ENCODE measurements around the gene E2F4. TPM values are rescaled to one million over a fixed set of nuclear protein-coding genes. Genes with fewer than 3 reads are reported as not detected.

The E2F4 gene
- total and polyA plus RNA-seq, 9 of the 15 experiments (the other 6 are each of a cell fraction or from before 2014, with no cell fraction given) = 9.7 to 139 (median 106) TPM

DNA sequence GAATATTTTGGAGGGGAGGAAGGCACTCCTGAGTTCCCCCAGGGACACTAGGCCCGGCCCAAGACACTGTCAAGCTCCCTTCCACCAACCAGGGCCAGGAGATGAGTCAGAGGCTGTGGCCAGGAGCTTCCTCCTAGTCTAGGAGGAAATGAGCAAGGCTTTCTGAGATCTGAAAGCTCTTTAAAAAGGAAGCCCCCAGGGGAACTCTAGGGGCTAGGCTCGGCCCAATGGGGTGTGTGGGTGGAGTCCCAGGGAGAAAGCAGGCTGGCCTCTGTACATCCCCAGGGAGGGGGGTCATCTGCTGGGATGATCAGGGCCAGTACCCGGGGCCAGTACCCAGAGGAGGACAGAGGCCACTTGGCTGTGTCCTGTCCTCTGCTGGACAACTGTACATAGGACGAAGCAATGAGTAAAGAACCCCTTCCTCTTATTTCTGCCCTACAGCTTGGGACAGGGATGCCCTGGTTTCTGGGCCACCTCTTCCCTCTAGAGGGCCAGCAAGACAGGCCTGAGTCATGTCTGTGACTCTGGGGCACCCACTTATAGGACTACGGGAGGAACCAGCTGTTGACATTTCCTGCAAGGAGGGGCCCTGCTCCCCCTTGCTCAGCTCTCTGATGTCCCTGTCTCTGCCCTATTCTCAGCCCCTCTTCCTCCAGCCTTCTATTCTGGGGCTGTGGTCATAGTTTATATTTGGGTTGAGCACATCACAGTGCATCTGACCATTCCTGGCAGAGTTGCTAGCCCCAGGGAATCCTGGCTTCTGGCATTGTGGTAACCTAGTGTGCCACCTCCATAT lies 52.6 kb downstream of the E2F4 start:
- no TSS peak for BruUV-seq (replicated peaks)
- peak overlapping the region; percentile 91 for H3K4me2 ChIP-seq (ENCODE audit: insufficient read depth, low read length)
- H3K79me2 ChIP-seq (ENCODE audit: control insufficient read depth, insufficient read depth, low read length) = peaks cover 75% of the 10 kb centered on the region
- no peaks in the 10 kb centered on the region for H3K27me3 ChIP-seq (ENCODE audit: control insufficient read depth in 2 of 2, insufficient read depth in 2 of 2, low read length in 2 of 2)
- H3K4me3 ChIP-seq = peak overlapping the region; percentile 88; the same call in 1 of the 2 replicates
- intact Hi-C loops (cut with micrococcal nuclease) (loop anchor here (5.0 to 10.0 kb wide), 2 partner anchors 270 to 292 kb away; no protein-coding TSS in a partner anchor), in situ Hi-C loops (cut with MboI) (no loop called here)
- ATAC-seq (peak; percentile 2), FAIRE-seq (peak; percentile 83), DNase-seq (ENCODE audit: extremely low read depth in 1 of 4, low spot score in 3 of 4) (peak in 3 of 4 experiments; percentile 28 to 82 (median 73))
- H3K9me1 ChIP-seq (ENCODE audit: control insufficient read depth, insufficient read depth, low read length) = no peaks in the 10 kb centered on the region
- WGBS (ENCODE audit: insufficient coverage, low coverage, missing lambda C conversion rate) = 25% methylated on average over 5 of the region's 5 CpGs
- peaks cover 70 to 85% of the 10 kb centered on the region in 2 experiments for H3K4me1 ChIP-seq (replicated peaks in 1 of 2; ENCODE audit: control insufficient read depth in 2 of 2, insufficient read depth in 2 of 2, low read length in 2 of 2)
- no peak overlapping the region for H2AFZ ChIP-seq (ENCODE audit: low read depth, low read length)
- ChIA-PET CTCF (ENCODE audit: low intra/inter-chr PET ratio) (no interaction called here), POLR2A (interaction anchor here (0.5 to 2.3 kb wide), 7 partner anchors 9 to 132 kb away, joined by 3 to 14 read pairs (median 6); partner anchors contain the start of gene ELMO3)
- peaks cover 35% of the 10 kb centered on the region; the same call in 2 of the 3 replicates for H3K36me3 ChIP-seq (ENCODE audit: control insufficient read depth, insufficient read depth, low read length)
- H4K20me1 ChIP-seq (replicated peaks; ENCODE audit: control insufficient read depth, insufficient read depth, low read length) = no peaks in the 10 kb centered on the region
- H3K9me3 ChIP-seq (replicated peaks; ENCODE audit: control insufficient read depth, insufficient read depth, low read depth, low read length) = no peaks in the 10 kb centered on the region
- H3K27ac ChIP-seq (ENCODE audit: extremely low read depth, low read depth, low read length) = peak overlapping the region; percentile 68
- H3K9ac ChIP-seq (ENCODE audit: insufficient read depth in 1 of 2, low read depth in 2 of 2, low read length in 2 of 2) = peak overlapping the region; percentile 79 to 96
- TF ChIP-seq U2AF2 (optimal IDR thresholded peaks at IDR 0.05; ENCODE audit: low read depth, low read length) (no peak), ZNF57 (CRISPR knock-in tag; IDR thresholded peaks at IDR 0.05) (peak; percentile 57; the same call in 1 of the 2 replicates), IFI16 (CRISPR knock-in tag; IDR thresholded peaks at IDR 0.05) (no peak), CTBP1 (IDR thresholded peaks at IDR 0.05; ENCODE audit: borderline replicate concordance) (peak; percentile 24; the same call in 1 of the 2 replicates), TGIF2 (CRISPR knock-in tag; IDR thresholded peaks at IDR 0.05) (no peak), ARID1B (IDR thresholded peaks at IDR 0.05) (peak; percentile 14; the same call in 1 of the 2 replicates), ZNF3 (CRISPR knock-in tag; IDR thresholded peaks at IDR 0.05) (no peak), TEAD4 (IDR thresholded peaks at IDR 0.05; ENCODE audit: low read length) (no peak), TEAD4 (CRISPR knock-in tag; IDR thresholded peaks at IDR 0.05; ENCODE audit: borderline replicate concordance) (0 out of 2 replicates have a peak, but pooled peaks have one; percentile 42), TBP (optimal IDR thresholded peaks at IDR 0.05; ENCODE audit: low read depth, low read length) (peak; percentile 42), HNRNPL (IDR thresholded peaks at IDR 0.05; ENCODE audit: low read depth, low read length) (no peak), MED1 (CRISPR knock-in tag; IDR thresholded peaks at IDR 0.05; ENCODE audit: borderline replicate concordance) (no peak)
- TF ChIP-seq, protein P1, sequence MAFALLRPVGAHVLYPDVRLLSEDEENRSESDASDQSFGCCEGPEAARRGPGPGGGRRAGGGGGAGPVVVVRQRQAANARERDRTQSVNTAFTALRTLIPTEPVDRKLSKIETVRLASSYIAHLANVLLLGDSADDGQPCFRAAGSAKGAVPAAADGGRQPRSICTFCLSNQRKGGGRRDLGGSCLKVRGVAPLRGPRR (CRISPR knock-in tag; IDR thresholded peaks at IDR 0.05) = no peak
- TF ChIP-seq, protein P2, sequence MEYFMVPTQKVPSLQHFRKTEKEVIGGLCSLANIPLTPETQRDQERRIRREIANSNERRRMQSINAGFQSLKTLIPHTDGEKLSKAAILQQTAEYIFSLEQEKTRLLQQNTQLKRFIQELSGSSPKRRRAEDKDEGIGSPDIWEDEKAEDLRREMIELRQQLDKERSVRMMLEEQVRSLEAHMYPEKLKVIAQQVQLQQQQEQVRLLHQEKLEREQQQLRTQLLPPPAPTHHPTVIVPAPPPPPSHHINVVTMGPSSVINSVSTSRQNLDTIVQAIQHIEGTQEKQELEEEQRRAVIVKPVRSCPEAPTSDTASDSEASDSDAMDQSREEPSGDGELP (CRISPR knock-in tag; IDR thresholded peaks at IDR 0.05; ENCODE audit: borderline replicate concordance) = peak; percentile 40; the same call in 1 of the 2 replicates
- TF ChIP-seq, protein P3, sequence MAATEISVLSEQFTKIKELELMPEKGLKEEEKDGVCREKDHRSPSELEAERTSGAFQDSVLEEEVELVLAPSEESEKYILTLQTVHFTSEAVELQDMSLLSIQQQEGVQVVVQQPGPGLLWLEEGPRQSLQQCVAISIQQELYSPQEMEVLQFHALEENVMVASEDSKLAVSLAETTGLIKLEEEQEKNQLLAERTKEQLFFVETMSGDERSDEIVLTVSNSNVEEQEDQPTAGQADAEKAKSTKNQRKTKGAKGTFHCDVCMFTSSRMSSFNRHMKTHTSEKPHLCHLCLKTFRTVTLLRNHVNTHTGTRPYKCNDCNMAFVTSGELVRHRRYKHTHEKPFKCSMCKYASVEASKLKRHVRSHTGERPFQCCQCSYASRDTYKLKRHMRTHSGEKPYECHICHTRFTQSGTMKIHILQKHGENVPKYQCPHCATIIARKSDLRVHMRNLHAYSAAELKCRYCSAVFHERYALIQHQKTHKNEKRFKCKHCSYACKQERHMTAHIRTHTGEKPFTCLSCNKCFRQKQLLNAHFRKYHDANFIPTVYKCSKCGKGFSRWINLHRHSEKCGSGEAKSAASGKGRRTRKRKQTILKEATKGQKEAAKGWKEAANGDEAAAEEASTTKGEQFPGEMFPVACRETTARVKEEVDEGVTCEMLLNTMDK (IDR thresholded peaks at IDR 0.05; ENCODE audit: borderline replicate concordance, insufficient read depth, low read depth, low read length, poor library complexity, severe bottlenecking) = peak; percentile 58
- TF ChIP-seq, protein P4, sequence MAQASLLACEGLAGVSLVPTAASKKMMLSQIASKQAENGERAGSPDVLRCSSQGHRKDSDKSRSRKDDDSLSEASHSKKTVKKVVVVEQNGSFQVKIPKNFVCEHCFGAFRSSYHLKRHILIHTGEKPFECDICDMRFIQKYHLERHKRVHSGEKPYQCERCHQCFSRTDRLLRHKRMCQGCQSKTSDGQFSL (CRISPR knock-in tag; IDR thresholded peaks at IDR 0.05) = 0 out of 2 replicates have a peak, but pooled peaks have one; percentile 36
- TF ChIP-seq, protein P4 (tag; IDR thresholded peaks at IDR 0.05) = no peak
